ENCODE results near the gene PHF1.

GRCh38 chr6:33452496-33452895 lies 41.7 kb downstream of the PHF1 start:
- TF ChIP-seq, protein P1, sequence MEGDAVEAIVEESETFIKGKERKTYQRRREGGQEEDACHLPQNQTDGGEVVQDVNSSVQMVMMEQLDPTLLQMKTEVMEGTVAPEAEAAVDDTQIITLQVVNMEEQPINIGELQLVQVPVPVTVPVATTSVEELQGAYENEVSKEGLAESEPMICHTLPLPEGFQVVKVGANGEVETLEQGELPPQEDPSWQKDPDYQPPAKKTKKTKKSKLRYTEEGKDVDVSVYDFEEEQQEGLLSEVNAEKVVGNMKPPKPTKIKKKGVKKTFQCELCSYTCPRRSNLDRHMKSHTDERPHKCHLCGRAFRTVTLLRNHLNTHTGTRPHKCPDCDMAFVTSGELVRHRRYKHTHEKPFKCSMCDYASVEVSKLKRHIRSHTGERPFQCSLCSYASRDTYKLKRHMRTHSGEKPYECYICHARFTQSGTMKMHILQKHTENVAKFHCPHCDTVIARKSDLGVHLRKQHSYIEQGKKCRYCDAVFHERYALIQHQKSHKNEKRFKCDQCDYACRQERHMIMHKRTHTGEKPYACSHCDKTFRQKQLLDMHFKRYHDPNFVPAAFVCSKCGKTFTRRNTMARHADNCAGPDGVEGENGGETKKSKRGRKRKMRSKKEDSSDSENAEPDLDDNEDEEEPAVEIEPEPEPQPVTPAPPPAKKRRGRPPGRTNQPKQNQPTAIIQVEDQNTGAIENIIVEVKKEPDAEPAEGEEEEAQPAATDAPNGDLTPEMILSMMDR (IDR thresholded peaks at IDR 0.05), result no peak
- TF ChIP-seq POLR2A (IDR thresholded peaks at IDR 0.05), result no peak

Data from Peyer's patch (tissue), 4 donors.